HepG2 (cell line): ENCODE measurements around the gene CTNNA3. TPM values are rescaled to one million over a fixed set of nuclear protein-coding genes. Genes with fewer than 3 reads are reported as not detected.

Experiments used
- ATAC-seq: fragments of 200-7000 bp; cut with Tn5 transposase; 3 replicates; pipeline ENCODE4 v1.9.1; 2020; ENCODE audit warnings: mild to moderate bottlenecking, moderate library complexity
- BruUV-seq: library from RNA; stranded (reverse); fragments of 400-500 nt; replicated peaks from 2 replicates; lab custom pipeline; 2021; lab: Mats Ljungman, UMichigan
- CTCF ChIA-PET: fragments of 300-600 bp; formaldehyde crosslinking; extraction: SDS; loops from one replicate; lab custom pipeline; 2021; ENCODE audit warnings: low total read pairs, inconsistent platforms, low intra/inter-chr PET ratio; lab: Yijun Ruan, JAX
- POLR2A ChIA-PET: fragments of 350-600 bp; sonication (Branson Sonifier 250); formaldehyde crosslinking; loops from one replicate; lab custom pipeline; 2020; ENCODE audit warnings: antibody characterized with exemption, inconsistent platforms; lab: Yijun Ruan, JAX
- DNase-seq: peaks from one replicate; pipeline ENCODE4 v3.0.0-alpha.2; 2015; ENCODE audit warnings: low spot score
- FAIRE-seq: peaks from 3 replicates; lab custom pipeline; 2011; peaks lifted over from hg19 to GRCh38; lab: Jason Lieb, UNC
- H2AFZ ChIP-seq: one replicate; pipeline ENCODE4 v1.6.1; 2011; ENCODE audit warnings: low read length, inconsistent platforms
- H3K27ac ChIP-seq: fragments of 300-600 bp; 3 replicates; pipeline ENCODE4 v1.8.0; 2011; ENCODE audit warnings: mixed run types, mild to moderate bottlenecking, mixed read lengths, low read length, inconsistent platforms; ENCODE audit not compliant: insufficient read depth; ENCODE audit errors: extremely low read length
- H3K27me3 ChIP-seq, 2 experiments: fragments of 200-600 bp in 1 of 2; 2 replicates in 1 of 2; 3 replicates in 1 of 2; pipeline versions ENCODE4 v1.6.0 to v1.8.0; 2011; ENCODE audit warnings: low read length in 2 of 2, mild to moderate bottlenecking in 2 of 2, moderate library complexity in 2 of 2, inconsistent platforms in 1 of 2; ENCODE audit not compliant: insufficient read depth in 2 of 2, control insufficient read depth in 1 of 2
- H3K36me3 ChIP-seq, 2 experiments: fragments of 200-600 bp in 1 of 2; replicated peaks in 1 of 2; 2 replicates in 1 of 2; 3 replicates in 1 of 2; pipeline versions ENCODE4 v1.5.1 to v1.8.0; 2011; ENCODE audit warnings: low read length in 2 of 2, inconsistent platforms in 1 of 2; ENCODE audit not compliant: insufficient read depth in 2 of 2, control insufficient read depth in 1 of 2
- H3K4me1 ChIP-seq: 2 replicates; pipeline ENCODE4 v1.5.1; 2012; ENCODE audit warnings: low read length, inconsistent platforms; ENCODE audit not compliant: insufficient read depth
- H3K4me2 ChIP-seq: 2 replicates; pipeline ENCODE4 v1.6.0; 2011; ENCODE audit warnings: low read depth, low read length, inconsistent platforms
- H3K4me3 ChIP-seq, 3 experiments: fragments of 200-600 bp in 1 of 3; sonication (generic), shearing (Covaris generic) in 1 of 3; replicated peaks in 1 of 3; 2 replicates each; pipeline ENCODE4 v1.5.1; 2011 to 2016; ENCODE audit warnings: low read length in 3 of 3, inconsistent platforms in 2 of 3, low read depth in 2 of 3, mild to moderate bottlenecking in 2 of 3, control low read depth in 1 of 3, mixed read lengths in 1 of 3; ENCODE audit not compliant: insufficient read depth in 1 of 3
- H3K79me2 ChIP-seq: one replicate; pipeline ENCODE4 v1.6.1; 2011; ENCODE audit warnings: low read length, inconsistent platforms; ENCODE audit not compliant: insufficient read depth
- H3K9ac ChIP-seq: 2 replicates; pipeline ENCODE4 v1.6.0; 2011; ENCODE audit warnings: mild to moderate bottlenecking, low read depth, low read length, inconsistent platforms; ENCODE audit not compliant: insufficient read depth
- H3K9me3 ChIP-seq: 2 replicates; pipeline ENCODE4 v1.5.1; 2012; ENCODE audit warnings: mild to moderate bottlenecking, low read length
- H4K20me1 ChIP-seq: 2 replicates; pipeline ENCODE4 v1.6.0; 2011; ENCODE audit warnings: inconsistent platforms, mild to moderate bottlenecking, low read length, moderate library complexity; ENCODE audit not compliant: insufficient read depth
- FOXA1 ChIP-seq, 2 experiments: fragments of 450-650 bp in 1 of 2; sonication (generic) in 1 of 2; formaldehyde crosslinking in 1 of 2; IDR thresholded peaks; 2 replicates each; pipeline versions ENCODE4 v1.4.0 to v1.6.1; 2016 to 2020; ENCODE audit warnings: missing genetic modification reagents in 1 of 2
- NKX3-1 ChIP-seq: sonication (generic); formaldehyde crosslinking; IDR thresholded peaks from 2 replicates; pipeline ENCODE4 v1.5.0; 2020; ENCODE audit warnings: missing genetic modification reagents
- PITX1 ChIP-seq: sonication (generic); formaldehyde crosslinking; IDR thresholded peaks from 2 replicates; pipeline ENCODE4 v1.5.1; 2020; ENCODE audit warnings: mild to moderate bottlenecking, missing genetic modification reagents
- RNF219 ChIP-seq: sonication (generic); formaldehyde crosslinking; IDR thresholded peaks from 2 replicates; pipeline ENCODE4 v1.5.0; 2020; ENCODE audit warnings: mild to moderate bottlenecking, missing genetic modification reagents
- RXRB ChIP-seq: IDR thresholded peaks from 2 replicates; pipeline ENCODE4 v1.6.1; 2016; ENCODE audit warnings: borderline replicate concordance, missing genetic modification reagents, missing compliant biosample characterization
- SATB2 ChIP-seq: sonication (generic); formaldehyde crosslinking; IDR thresholded peaks from 2 replicates; pipeline ENCODE4 v1.5.0; 2020; ENCODE audit warnings: missing genetic modification reagents
- XRCC5 ChIP-seq: fragments of 200-400 bp; formaldehyde crosslinking; optimal IDR thresholded peaks from 2 replicates; pipeline ENCODE3; 2017; ENCODE audit warnings: mild to moderate bottlenecking, low read length
- ZBTB1 ChIP-seq: sonication (generic); formaldehyde crosslinking; IDR thresholded peaks from 2 replicates; pipeline ENCODE4 v1.4.0; 2020; ENCODE audit warnings: missing genetic modification reagents, borderline replicate concordance
- ZBTB39 ChIP-seq: sonication (generic); formaldehyde crosslinking; IDR thresholded peaks from 2 replicates; pipeline ENCODE4 v1.5.0; 2020; ENCODE audit warnings: missing genetic modification reagents
- ZBTB43 ChIP-seq: sonication (generic); formaldehyde crosslinking; conservative IDR thresholded peaks from 2 replicates; pipeline ENCODE4 v1.4.0; 2020; ENCODE audit warnings: missing genetic modification reagents
- ZNF660 ChIP-seq: sonication (generic); formaldehyde crosslinking; IDR thresholded peaks from 2 replicates; pipeline ENCODE4 v1.5.1; 2020; ENCODE audit warnings: mild to moderate bottlenecking, low read depth, missing genetic modification reagents, borderline replicate concordance
- ZNF687 ChIP-seq: sonication (generic); formaldehyde crosslinking; IDR thresholded peaks from 2 replicates; pipeline ENCODE4 v1.5.1; 2020; ENCODE audit warnings: mild to moderate bottlenecking, missing genetic modification reagents, moderate library complexity
- ZNF772 ChIP-seq: sonication (generic); formaldehyde crosslinking; IDR thresholded peaks from 2 replicates; pipeline ENCODE4 v1.5.0; 2020; ENCODE audit warnings: mild to moderate bottlenecking, missing genetic modification reagents
- ZNF788 ChIP-seq: sonication (generic); formaldehyde crosslinking; IDR thresholded peaks from 2 replicates; pipeline ENCODE4 v1.5.0; 2020; ENCODE audit warnings: mild to moderate bottlenecking, missing genetic modification reagents, borderline replicate concordance
- ZSCAN12 ChIP-seq: sonication (generic); formaldehyde crosslinking; IDR thresholded peaks from 2 replicates; pipeline ENCODE4 v1.9.0; 2021; ENCODE audit warnings: mild to moderate bottlenecking, missing genetic modification reagents
- WGBS: methylation state at CpG from one replicate; pipeline ENCODE4 v1.1.6; 2017; ENCODE audit warnings: low lambda C conversion rate; 5-methylcytosine and 5-hydroxymethylcytosine counted together
- in situ Hi-C: cut with HindIII; loops from 2 replicates; pipeline ENCODE4 v1.10.0; 2017; ENCODE audit warnings: low pct_unique_long_range_greater_than_20kb; ENCODE audit not compliant: extremely low pct_ligation_motif_present
- intact Hi-C: fragments of 100-400 bp; cut with micrococcal nuclease; formaldehyde crosslinking; loops from one replicate; pipeline ENCODE4 v1.10.0; 2022; ENCODE audit not compliant: unreplicated experiment
- polyA plus RNA-seq, 8 experiments: library from polyadenylated mRNA; depleted of rRNA in 3 of 8; stranded (reverse) in 7 of 8; unstranded in 1 of 8; fragments of >200 nt; fragmentation: Illumina TruSeq in 4 of 8; extraction: Trizol in 4 of 8; gene quantifications; 2 replicates each; pipeline versions ENCODE4 v1.2.1 to v1.2.3, GENCODE V29; 2011 to 2016; ENCODE audit warnings: low read depth in 4 of 8, missing spikeins in 1 of 8, mixed read lengths in 1 of 8; ENCODE audit not compliant: insufficient read depth in 1 of 8
- total RNA-seq, 5 experiments: library from RNA; depleted of rRNA; stranded (reverse); fragments of >200 nt; fragmentation: Illumina TruSeq; extraction: Trizol; gene quantifications; 2 replicates each; pipeline ENCODE4 v1.2.3, GENCODE V29; 2016; ENCODE audit warnings: low read depth in 1 of 5

Gene CTNNA3
- total and polyA plus RNA-seq, 2 of the 13 experiments (the other 11 are each of a cell fraction or from before 2014, with no cell fraction given) = not detected

- FAIRE-seq (no peak), ATAC-seq (no peak), DNase-seq (no peak)
- ChIA-PET POLR2A (no interaction called here), CTCF (no interaction called here)
- H2AFZ ChIP-seq = no peak overlapping the region
- in situ Hi-C loops = no loop called here
- no peak overlapping the region for H3K27ac ChIP-seq
- intact Hi-C loops = no loop called here
- H4K20me1 ChIP-seq = no peaks in the 10 kb centered on the region
- 0% methylated on average over 1 of the region's 1 CpG for WGBS
- no peak overlapping the region for H3K9ac ChIP-seq
- H3K4me1 ChIP-seq = no peaks in the 10 kb centered on the region
- H3K79me2 ChIP-seq = no peaks in the 10 kb centered on the region
- H3K4me2 ChIP-seq = no peak overlapping the region
- no TSS peak for BruUV-seq
- no peaks in the 10 kb centered on the region for H3K27me3 ChIP-seq
- no peaks in the 10 kb centered on the region for H3K36me3 ChIP-seq
- no peaks in the 10 kb centered on the region for H3K9me3 ChIP-seq
- no peak overlapping the region for H3K4me3 ChIP-seq
- TF ChIP-seq ZNF687 (CRISPR knock-in tag) = no peak
- TF ChIP-seq ZNF772 (CRISPR knock-in tag) = no peak
- no peak for TF ChIP-seq ZNF788 (CRISPR knock-in tag)
- no peak for TF ChIP-seq ZNF660
- no peak for TF ChIP-seq ZBTB43 (CRISPR knock-in tag)
- TF ChIP-seq FOXA1 (IDR thresholded peaks at IDR 0.05) = no peak
- TF ChIP-seq FOXA1 (CRISPR knock-in tag; IDR thresholded peaks at IDR 0.05) = no peak
- TF ChIP-seq XRCC5 = no peak
- no peak for TF ChIP-seq PITX1 (CRISPR knock-in tag)
- TF ChIP-seq NKX3-1 = no peak
- TF ChIP-seq RNF219 (CRISPR knock-in tag) = no peak
- TF ChIP-seq ZBTB1 (CRISPR knock-in tag) = no peak
- TF ChIP-seq ZBTB39 (CRISPR knock-in tag) = no peak
- no peak for TF ChIP-seq ZSCAN12
- no peak for TF ChIP-seq RXRB (CRISPR knock-in tag)
- TF ChIP-seq SATB2 (CRISPR knock-in tag) = no peak
Measured at GRCh38 chr10:66786709-66787108, 909.3 kb downstream of the CTNNA3 start.
